Kidney capillary endothelial cell (primary cell): ENCODE measurements around the gene TSPAN14.
"Not testable (repeated sequence)": the region's sequence is repeated elsewhere in the genome, so short reads cannot be mapped to it uniquely, and the experiment has no call there.

Experiments
- DNase-seq: peaks from one replicate; pipeline ENCODE4 v3.0.0-alpha.2; 2018; ENCODE audit warnings: low spot score

TSPAN14 gene

DNA sequence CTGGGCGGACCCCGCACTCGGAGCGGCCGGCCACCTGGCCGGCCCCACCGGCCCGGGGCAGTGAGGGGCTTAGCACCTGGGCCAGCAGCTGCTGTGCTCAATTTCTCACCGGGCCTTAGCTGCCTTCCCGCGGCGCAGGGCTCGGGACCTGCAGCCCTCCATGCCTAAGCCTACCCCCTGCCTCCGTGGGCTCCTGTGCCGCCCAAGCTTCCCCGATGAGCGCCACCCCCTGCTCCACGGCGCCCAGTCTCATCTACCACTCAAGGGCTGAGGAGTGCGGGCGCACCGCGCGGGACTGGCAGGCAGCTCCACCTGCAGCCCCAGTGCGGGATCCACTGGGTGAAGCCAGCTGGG lies 89.2 kb downstream of the TSPAN14 start:
- not testable (repeated sequence) for DNase-seq

DNA sequence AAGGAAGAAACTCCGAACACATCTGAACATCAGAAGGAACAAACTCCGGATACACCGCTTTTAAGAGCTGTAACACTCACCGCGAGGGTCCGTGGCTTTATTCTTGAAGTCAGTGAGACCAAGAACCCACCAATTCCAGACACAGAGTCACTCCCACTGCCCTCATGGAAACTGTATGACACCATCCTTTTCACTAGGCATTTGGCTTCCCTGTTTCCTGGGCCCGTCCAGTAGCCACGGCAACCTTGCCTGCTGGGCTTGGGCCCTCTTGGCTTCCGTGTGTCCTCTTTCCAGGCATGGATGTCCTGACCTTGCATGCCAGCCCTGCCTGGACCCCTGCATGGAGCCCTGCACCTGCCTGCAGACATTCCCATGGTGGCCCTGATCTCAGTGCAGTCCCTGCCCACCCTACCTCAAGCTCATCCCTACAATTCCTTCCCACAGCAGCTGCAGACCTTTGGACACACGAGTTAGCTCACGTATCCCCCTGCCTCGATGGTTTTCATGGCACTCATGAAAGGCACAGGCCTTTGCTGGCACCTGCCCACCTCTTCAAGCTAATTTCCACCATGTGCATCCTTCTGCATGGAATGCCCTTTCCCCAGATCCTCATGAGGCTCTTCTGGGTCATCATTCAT lies 90.3 kb downstream of the TSPAN14 start:
- DNase-seq: no peak

- no peak for DNase-seq
These were observed 91.3 kb downstream of the TSPAN14 start for GRCh38 chr10:80545258-80545881.

DNA sequence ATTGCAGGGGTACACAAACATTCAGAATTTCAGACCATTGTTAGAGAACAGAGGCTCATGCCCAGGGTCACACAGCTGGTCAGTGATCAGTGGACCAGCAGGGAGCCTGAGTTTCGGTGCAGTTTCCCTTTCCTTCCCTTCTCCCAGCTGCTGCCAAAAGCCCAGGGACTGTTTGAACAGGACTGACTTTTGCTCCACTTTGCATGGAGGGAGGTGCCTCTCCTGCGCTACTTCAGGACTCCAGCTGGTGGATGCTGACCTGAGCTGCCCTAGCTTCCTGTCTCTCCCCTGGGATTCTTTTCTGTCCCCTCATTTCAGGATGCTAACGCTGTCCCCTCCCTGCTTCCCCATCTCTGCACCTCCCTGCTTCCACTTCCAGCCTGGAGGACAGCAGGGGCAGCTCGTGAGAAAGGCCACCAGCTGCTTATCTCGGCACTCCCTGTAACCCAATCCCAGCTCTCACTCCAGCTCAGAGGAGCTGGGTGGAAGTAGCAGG lies 98.1 kb downstream of the TSPAN14 start:
- DNase-seq: no peak

DNA sequence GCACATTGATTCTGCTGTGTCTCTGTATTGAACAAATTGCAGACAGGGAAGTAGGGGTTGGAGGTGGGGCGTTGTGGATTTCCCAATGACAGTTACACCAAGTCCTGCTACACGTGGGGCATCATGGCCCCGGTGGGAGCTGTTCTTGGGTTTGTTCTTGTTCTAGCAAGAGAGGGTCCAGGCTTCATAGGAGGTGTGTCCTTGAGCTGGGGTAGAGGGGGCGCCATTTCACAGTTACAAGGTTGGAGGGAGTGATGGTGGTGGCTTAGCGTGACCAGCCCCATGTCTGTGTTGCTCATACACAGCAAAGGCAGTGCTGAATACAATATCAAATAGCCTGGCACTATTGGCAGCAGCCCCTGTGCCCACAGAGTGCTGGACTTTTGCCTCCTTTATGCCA lies 99.3 kb downstream of the TSPAN14 start:
- DNase-seq: no peak

DNA sequence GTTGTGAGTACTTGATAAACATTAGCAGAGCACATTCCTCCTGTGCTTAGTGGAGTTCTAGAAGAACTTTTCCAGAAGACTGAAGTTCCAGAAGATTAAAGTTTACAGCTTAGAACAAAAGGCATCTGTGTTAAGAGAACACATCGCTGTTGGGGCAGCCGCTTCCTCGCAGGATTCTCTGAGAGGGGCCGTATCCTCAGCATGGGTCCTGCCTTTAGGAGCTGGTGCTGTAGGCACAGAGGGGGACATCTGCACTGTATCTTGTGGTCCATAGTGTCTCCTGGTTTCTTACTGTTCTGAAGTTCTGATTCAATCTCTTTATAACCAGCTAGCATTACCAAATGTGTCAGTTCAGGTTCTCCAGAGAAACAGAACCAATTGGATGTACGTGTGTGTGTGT lies 99.9 kb downstream of the TSPAN14 start:
- no peak for DNase-seq

GRCh38 chr10:80555415-80555814 lies 101.3 kb downstream of the TSPAN14 start:
- no peak for DNase-seq

DNA sequence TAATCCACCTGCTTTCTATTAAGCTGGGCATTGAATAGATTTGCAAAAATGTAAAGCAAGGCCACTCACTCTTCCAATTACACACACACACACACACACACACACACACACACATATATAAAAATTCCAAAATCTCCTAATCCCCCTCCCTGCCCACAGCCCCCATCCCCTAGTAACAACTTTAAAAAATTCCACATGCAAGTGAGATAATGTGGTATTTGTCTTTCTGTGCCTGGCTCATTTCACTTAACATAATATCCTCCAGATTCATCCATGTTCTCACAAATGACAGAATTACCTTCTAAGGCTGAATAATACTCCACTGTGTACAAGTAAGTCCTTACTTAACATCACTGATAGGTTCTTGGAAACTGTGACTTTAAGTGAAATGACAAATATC lies 107.8 kb downstream of the TSPAN14 start:
- no peak for DNase-seq

GRCh38 chr10:80567292-80567691 lies 113.2 kb downstream of the TSPAN14 start:
- DNase-seq: no peak

DNA sequence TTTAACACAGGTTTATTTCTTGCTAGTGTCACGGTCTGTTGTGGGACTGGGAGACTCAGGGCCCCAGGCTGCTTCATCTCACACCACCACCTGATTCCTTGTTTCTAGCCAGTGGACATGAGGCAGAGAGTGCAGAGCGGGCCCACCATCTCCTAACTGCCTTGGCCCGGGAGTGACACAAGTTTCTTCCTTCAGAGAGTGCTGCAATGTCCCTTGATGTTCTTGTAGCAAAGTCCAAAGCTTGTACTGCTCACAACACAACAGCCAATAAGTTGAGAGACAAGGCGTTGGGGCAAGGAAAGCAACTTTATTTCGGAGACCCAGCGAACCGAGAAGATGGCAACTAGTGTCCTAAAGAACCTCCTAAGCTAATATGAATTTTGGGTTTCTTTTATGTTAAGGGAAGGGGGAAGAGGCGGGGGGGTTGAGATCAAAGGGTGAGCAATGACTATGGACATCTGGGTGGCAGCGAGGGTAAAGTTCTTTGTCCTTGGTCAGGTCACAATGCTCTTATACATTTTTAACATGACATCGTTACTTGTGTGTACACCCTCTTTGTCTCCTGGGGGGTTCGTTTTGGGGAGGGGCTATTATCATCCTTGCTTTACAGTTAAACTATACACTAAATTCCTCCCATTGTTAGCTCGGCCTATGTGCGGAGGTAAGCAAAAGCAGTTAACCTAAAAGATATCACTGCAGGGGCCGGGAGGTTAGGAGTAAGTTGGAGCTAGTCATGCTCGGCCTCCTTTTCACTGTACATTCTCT lies 115.2 kb downstream of the TSPAN14 start:
- no peak for DNase-seq

DNA sequence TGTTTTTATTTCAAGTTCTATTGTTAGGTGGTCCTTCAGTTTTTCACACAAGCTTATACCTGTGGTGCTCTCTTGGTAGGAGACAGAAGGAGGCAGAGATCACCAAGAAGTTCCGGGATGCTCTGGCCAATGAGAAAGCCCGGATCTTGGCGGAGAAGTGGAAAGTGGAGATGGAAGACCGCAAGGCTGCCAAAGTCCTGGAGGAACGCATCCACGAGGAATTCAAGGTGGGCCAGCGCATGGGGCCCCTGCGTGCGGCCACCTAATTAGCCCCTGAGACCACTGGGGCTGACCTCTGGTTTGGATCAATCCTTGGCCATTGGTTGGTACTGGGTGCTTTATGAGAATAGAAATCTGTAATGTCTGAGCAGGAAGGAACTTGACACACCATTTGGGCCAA lies 117.2 kb downstream of the TSPAN14 start:
- DNase-seq: no peak

GRCh38 chr10:80579181-80579763 lies 125.2 kb downstream of the TSPAN14 start:
- no peak for DNase-seq

GRCh38 chr10:80579849-80580637 lies 125.9 kb downstream of the TSPAN14 start:
- DNase-seq: no peak

GRCh38 chr10:80580638-80581468 lies 126.7 kb downstream of the TSPAN14 start:
- DNase-seq: no peak

DNA sequence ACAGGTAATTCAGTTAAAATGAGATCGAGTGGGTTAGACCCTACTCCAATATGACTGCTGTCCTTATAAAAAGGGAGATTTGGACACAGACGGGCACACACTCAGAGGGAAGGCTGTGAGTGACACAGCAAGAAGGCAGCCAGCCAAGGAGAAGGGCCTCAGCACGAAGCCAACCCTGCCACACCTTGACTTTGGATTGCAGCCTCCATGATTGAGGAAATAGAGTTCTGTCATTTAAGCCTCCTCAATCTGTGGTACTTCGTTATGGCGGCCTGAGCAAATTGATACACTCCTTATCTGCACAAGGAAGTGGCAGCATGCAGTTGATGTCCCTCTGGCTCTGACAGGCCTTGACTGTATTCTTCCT lies 127.3 kb downstream of the TSPAN14 start:
- no peak for DNase-seq

- DNase-seq: no peak
These were observed 128.3 kb downstream of the TSPAN14 start for GRCh38 chr10:80582286-80582960.
